ENCODE data around the gene OGDH. TPM values are rescaled to one million over a fixed set of nuclear protein-coding genes. Genes with fewer than 3 reads are reported as not detected.
A peak's percentile ranks its signal among the peaks of the same experiment; 100 is the strongest.

The OGDH gene
- total and polyA plus RNA-seq, 10 of the 15 experiments (the other 5 are each of a cell fraction or from before 2014, with no cell fraction given), result 4.1 to 103 (median 48.4) TPM

- POLR2A ChIA-PET, result interaction anchor here (0.6 to 5.1 kb wide), 15 partner anchors 10 to 141 kb away, joined by 3 to 55 read pairs (median 5); partner anchors contain the start of genes H2AZ2 and OGDH
- Histone ChIP-seq H3K9ac (ENCODE audit: control insufficient read depth, insufficient read depth, low read length) (peak within 1 kb of the TSS; percentile 76), H2AFZ (ENCODE audit: control insufficient read depth, low read depth, low read length) (peak within 1 kb of the TSS; percentile 93), H3K27me3 (replicated peaks in 1 of 2; ENCODE audit: control insufficient read depth in 2 of 2, insufficient read depth in 2 of 2, low read length in 1 of 2) (no peaks in the 10 kb centered on the region), H3K36me3 (ENCODE audit: control insufficient read depth in 2 of 2, insufficient read depth in 2 of 2, low read length in 1 of 2) (peaks cover 0 to 7% of the 10 kb centered on the region in 2 experiments; a peak in 2 of 4 replicates), H3K4me3 (peak within 1 kb of the TSS; percentile 92), H3K4me2 (ENCODE audit: control insufficient read depth, insufficient read depth) (peak within 1 kb of the TSS; percentile 85), H4K20me1 (ENCODE audit: control insufficient read depth, insufficient read depth) (no peaks in the 10 kb centered on the region), H3K27ac (ENCODE audit: control insufficient read depth, insufficient read depth) (peak within 1 kb of the TSS; percentile 92), H3K4me1 (ENCODE audit: control insufficient read depth, insufficient read depth, low read length) (peaks cover 17% of the 10 kb centered on the region), H3K79me2 (ENCODE audit: control insufficient read depth, insufficient read depth, low read length) (peaks cover 47% of the 10 kb centered on the region), H3K9me3 (replicated peaks; ENCODE audit: control insufficient read depth, insufficient read depth, low read length) (no peaks in the 10 kb centered on the region)
- RAD21 ChIA-PET (ENCODE audit: unreplicated experiment), result interaction anchor here (0.7 to 6.6 kb wide), 5 partner anchors 9 to 119 kb away, joined by 3 to 107 read pairs (median 4); no protein-coding TSS in a partner anchor
- SMC1A ChIA-PET (ENCODE audit: uncharacterized antibody, unreplicated experiment), result interaction anchor here (1.0 to 5.4 kb wide), 8 partner anchors 13 to 166 kb away, joined by 3 to 79 read pairs (median 4); partner anchors contain the start of gene TMED4
- ATAC-seq (peak; percentile 63), FAIRE-seq (no peak), DNase-seq (ENCODE audit: low read depth, low spot score) (no peak)
- in situ Hi-C loops (cut with MboI) (no loop called here), intact Hi-C loops (cut with micrococcal nuclease; ENCODE audit: unreplicated experiment) (no loop called here)
- CTCF ChIA-PET, result interaction anchor here (0.7 to 4.1 kb wide), 4 partner anchors 90 to 160 kb away, joined by 3 to 23 read pairs (median 7); partner anchors contain the start of gene H2AZ2
- under 1% methylated on average over 55 of the region's 92 CpGs for WGBS (ENCODE audit: insufficient coverage, insufficient replicate concordance, low lambda C conversion rate, missing lambda C conversion rate)
- BruUV-seq (replicated peaks), result no TSS peak
- TF ChIP-seq BMI1 (IDR thresholded peaks at IDR 0.05; ENCODE audit: borderline replicate concordance), result no peak
- TF ChIP-seq RB1 (IDR thresholded peaks at IDR 0.05; ENCODE audit: borderline replicate concordance), result peak; percentile 30; the same call in 1 of the 2 replicates
- 0 out of 2 replicates have a peak, but pooled peaks have one; percentile 53 for TF ChIP-seq ZNF592 (IDR thresholded peaks at IDR 0.05)
- TF ChIP-seq MXI1 (IDR thresholded peaks at IDR 0.05; ENCODE audit: low read depth, low read length), result no peak
- TF ChIP-seq PAX8 (IDR thresholded peaks at IDR 0.05), result no peak
- no peak for TF ChIP-seq TCF7 (IDR thresholded peaks at IDR 0.05; ENCODE audit: borderline replicate concordance)
- TF ChIP-seq NR2C1 (IDR thresholded peaks at IDR 0.05), result peak; percentile 56
- TF ChIP-seq RFX5 (IDR thresholded peaks at IDR 0.05; ENCODE audit: low read depth, low read length), result no peak
- TF ChIP-seq TBL1XR1 (IDR thresholded peaks at IDR 0.05; ENCODE audit: low read depth, low read length), result no peak
- TF ChIP-seq, protein P1, sequence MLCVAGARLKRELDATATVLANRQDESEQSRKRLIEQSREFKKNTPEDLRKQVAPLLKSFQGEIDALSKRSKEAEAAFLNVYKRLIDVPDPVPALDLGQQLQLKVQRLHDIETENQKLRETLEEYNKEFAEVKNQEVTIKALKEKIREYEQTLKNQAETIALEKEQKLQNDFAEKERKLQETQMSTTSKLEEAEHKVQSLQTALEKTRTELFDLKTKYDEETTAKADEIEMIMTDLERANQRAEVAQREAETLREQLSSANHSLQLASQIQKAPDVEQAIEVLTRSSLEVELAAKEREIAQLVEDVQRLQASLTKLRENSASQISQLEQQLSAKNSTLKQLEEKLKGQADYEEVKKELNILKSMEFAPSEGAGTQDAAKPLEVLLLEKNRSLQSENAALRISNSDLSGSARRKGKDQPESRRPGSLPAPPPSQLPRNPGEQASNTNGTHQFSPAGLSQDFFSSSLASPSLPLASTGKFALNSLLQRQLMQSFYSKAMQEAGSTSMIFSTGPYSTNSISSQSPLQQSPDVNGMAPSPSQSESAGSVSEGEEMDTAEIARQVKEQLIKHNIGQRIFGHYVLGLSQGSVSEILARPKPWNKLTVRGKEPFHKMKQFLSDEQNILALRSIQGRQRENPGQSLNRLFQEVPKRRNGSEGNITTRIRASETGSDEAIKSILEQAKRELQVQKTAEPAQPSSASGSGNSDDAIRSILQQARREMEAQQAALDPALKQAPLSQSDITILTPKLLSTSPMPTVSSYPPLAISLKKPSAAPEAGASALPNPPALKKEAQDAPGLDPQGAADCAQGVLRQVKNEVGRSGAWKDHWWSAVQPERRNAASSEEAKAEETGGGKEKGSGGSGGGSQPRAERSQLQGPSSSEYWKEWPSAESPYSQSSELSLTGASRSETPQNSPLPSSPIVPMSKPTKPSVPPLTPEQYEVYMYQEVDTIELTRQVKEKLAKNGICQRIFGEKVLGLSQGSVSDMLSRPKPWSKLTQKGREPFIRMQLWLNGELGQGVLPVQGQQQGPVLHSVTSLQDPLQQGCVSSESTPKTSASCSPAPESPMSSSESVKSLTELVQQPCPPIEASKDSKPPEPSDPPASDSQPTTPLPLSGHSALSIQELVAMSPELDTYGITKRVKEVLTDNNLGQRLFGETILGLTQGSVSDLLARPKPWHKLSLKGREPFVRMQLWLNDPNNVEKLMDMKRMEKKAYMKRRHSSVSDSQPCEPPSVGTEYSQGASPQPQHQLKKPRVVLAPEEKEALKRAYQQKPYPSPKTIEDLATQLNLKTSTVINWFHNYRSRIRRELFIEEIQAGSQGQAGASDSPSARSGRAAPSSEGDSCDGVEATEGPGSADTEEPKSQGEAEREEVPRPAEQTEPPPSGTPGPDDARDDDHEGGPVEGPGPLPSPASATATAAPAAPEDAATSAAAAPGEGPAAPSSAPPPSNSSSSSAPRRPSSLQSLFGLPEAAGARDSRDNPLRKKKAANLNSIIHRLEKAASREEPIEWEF (IDR thresholded peaks at IDR 0.05; ENCODE audit: insufficient replicate concordance, low read depth, low read length), result peak; percentile 60
- TF ChIP-seq TAF1 (IDR thresholded peaks at IDR 0.05; ENCODE audit: borderline replicate concordance, low read depth, low read length), result peak; percentile 54
- peak; percentile 54; the same call in 1 of the 2 replicates for TF ChIP-seq DPF2 (IDR thresholded peaks at IDR 0.05)
- TF ChIP-seq ZNF384 (IDR thresholded peaks at IDR 0.05; ENCODE audit: borderline replicate concordance, low read depth, low read length), result no peak
Measured at GRCh38 chr7:44748045-44748947, 141.9 kb downstream of the OGDH start, which contains the start of gene ZMIZ2. Gene ZMIZ2 (plus strand): TSS chr7:44748847. CDS start chr7:44756250, 7,403 bp downstream.
